Liver (tissue), 9 donors: Measurements from ENCODE around the gene SPEF1. TPM values are rescaled to one million over a fixed set of nuclear protein-coding genes. Genes with fewer than 3 reads are reported as not detected.

Source experiments
- DNase-seq: peaks from one replicate; pipeline ENCODE4 v3.0.0-alpha.2; 2017; ENCODE audit warnings: low spot score
- H3K27ac ChIP-seq, 2 donors: one replicate each; pipeline ENCODE4 v1.7.0; 2013; ENCODE audit warnings: inconsistent platforms in 2 of 2, low read length in 2 of 2, control low read depth in 1 of 2, low read depth in 1 of 2, mild to moderate bottlenecking in 1 of 2
- H3K27me3 ChIP-seq, 4 donors: one replicate each; pipeline versions ENCODE4 v1.6.1 to v1.7.0; 2013; ENCODE audit warnings: low read length in 3 of 4, inconsistent platforms in 1 of 4, mild to moderate bottlenecking in 1 of 4, moderate library complexity in 1 of 4; ENCODE audit not compliant: control insufficient read depth in 4 of 4, insufficient read depth in 4 of 4
- H3K36me3 ChIP-seq, 4 donors: one replicate each; pipeline versions ENCODE4 v1.6.1 to v1.7.0; 2013; ENCODE audit warnings: low read length in 3 of 4, mild to moderate bottlenecking in 3 of 4, low read depth in 1 of 4, moderate library complexity in 1 of 4; ENCODE audit not compliant: control insufficient read depth in 4 of 4, insufficient read depth in 3 of 4
- H3K4me1 ChIP-seq, 4 donors: one replicate each; pipeline versions ENCODE4 v1.6.1 to v1.7.0; 2013; ENCODE audit warnings: low read length in 3 of 4, mild to moderate bottlenecking in 3 of 4, moderate library complexity in 1 of 4; ENCODE audit not compliant: control insufficient read depth in 4 of 4, insufficient read depth in 4 of 4
- H3K4me3 ChIP-seq, 3 donors: one replicate each; pipeline versions ENCODE4 v1.6.1 to v1.7.0; 2013; ENCODE audit warnings: low read length in 3 of 3, control low read depth in 1 of 3, low read depth in 1 of 3, mild to moderate bottlenecking in 1 of 3
- H3K9ac ChIP-seq, 2 donors: one replicate each; pipeline ENCODE4 v1.7.0; 2013; ENCODE audit warnings: low read length in 2 of 2, mild to moderate bottlenecking in 2 of 2, moderate library complexity in 2 of 2, control low read depth in 1 of 2, low read depth in 1 of 2
- H3K9me3 ChIP-seq, 4 donors: one replicate each; pipeline versions ENCODE4 v1.6.1 to v1.7.0; 2013; ENCODE audit warnings: low read length in 3 of 4; ENCODE audit not compliant: control insufficient read depth in 4 of 4
- ATF3 ChIP-seq: IDR thresholded peaks from 2 replicates; pipeline ENCODE4 v1.6.1; 2016; ENCODE audit warnings: antibody characterized with exemption
- EGR1 ChIP-seq, 2 donors: IDR thresholded peaks; 2 replicates each; pipeline ENCODE4 v1.6.1; 2016 to 2018; ENCODE audit warnings: antibody characterized with exemption in 2 of 2, low read depth in 2 of 2
- FOXA1 ChIP-seq: IDR thresholded peaks from 2 replicates; pipeline ENCODE4 v1.6.1; 2016; ENCODE audit warnings: antibody characterized with exemption
- FOXA2 ChIP-seq: IDR thresholded peaks from 2 replicates; pipeline ENCODE4 v1.6.1; 2016; ENCODE audit warnings: antibody characterized with exemption
- GABPA ChIP-seq, 2 donors: IDR thresholded peaks in 1 of 2; conservative IDR thresholded peaks in 1 of 2; 2 replicates each; pipeline ENCODE4 v1.6.1; 2016; ENCODE audit warnings: antibody characterized with exemption in 2 of 2, mild to moderate bottlenecking in 1 of 2, moderate library complexity in 1 of 2
- HNF4A ChIP-seq, 2 donors: conservative IDR thresholded peaks; 2 replicates each; pipeline ENCODE4 v1.6.1; 2016; ENCODE audit warnings: antibody characterized with exemption in 2 of 2, mild to moderate bottlenecking in 2 of 2
- HNF4G ChIP-seq: IDR thresholded peaks from 2 replicates; pipeline ENCODE4 v1.6.1; 2016; ENCODE audit warnings: antibody characterized with exemption
- JUND ChIP-seq, 2 donors: IDR thresholded peaks; 2 replicates each; pipeline ENCODE4 v1.6.1; 2016; ENCODE audit warnings: antibody characterized with exemption in 2 of 2
- NR2F2 ChIP-seq: IDR thresholded peaks from 2 replicates; pipeline ENCODE4 v1.6.1; 2016; ENCODE audit warnings: antibody characterized with exemption
- RAD21 ChIP-seq, 2 donors: IDR thresholded peaks; 2 replicates each; pipeline ENCODE4 v1.6.1; 2016; ENCODE audit warnings: antibody characterized with exemption in 2 of 2, mild to moderate bottlenecking in 2 of 2
- REST ChIP-seq: IDR thresholded peaks from 2 replicates; pipeline ENCODE4 v1.6.1; 2016; ENCODE audit warnings: antibody characterized with exemption, mild to moderate bottlenecking
- RXRA ChIP-seq, 2 donors: IDR thresholded peaks; 2 replicates each; pipeline ENCODE4 v1.6.1; 2017 to 2018; ENCODE audit warnings: antibody characterized with exemption in 2 of 2, mild to moderate bottlenecking in 1 of 2
- SP1 ChIP-seq: IDR thresholded peaks from 2 replicates; pipeline ENCODE4 v1.6.1; 2018; ENCODE audit warnings: antibody characterized with exemption, mild to moderate bottlenecking
- TAF1 ChIP-seq: conservative IDR thresholded peaks from 2 replicates; pipeline ENCODE4 v1.6.1; 2016; ENCODE audit warnings: antibody characterized with exemption, mild to moderate bottlenecking
- WGBS: extraction: QIAGEN DNeasy Blood & Tissue Kit; methylation state at CpG from one replicate; pipeline ENCODE4 v1.1.7; 2013; 5-methylcytosine and 5-hydroxymethylcytosine counted together
- polyA plus RNA-seq, 2 donors: library from polyadenylated mRNA; stranded (reverse) in 1 of 2; unstranded in 1 of 2; fragments of 200-250 nt in 1 of 2; fragments of >200 nt in 1 of 2; fragmentation: Nextera tagmentation in 1 of 2; extraction: Ambion mirVana in 1 of 2; gene quantifications; one replicate each; pipeline versions ENCODE4 v1.2.1 to v1.2.3, GENCODE V29; 2013 to 2015
- total RNA-seq, 2 donors: library from RNA; depleted of rRNA; stranded (reverse); fragments of >200 nt; gene quantifications; one replicate each; pipeline ENCODE4 v1.2.3, GENCODE V29; 2014
- TF ChIP-seq, protein P1 (sequence below): IDR thresholded peaks from 2 replicates; pipeline ENCODE4 v1.6.1; 2016; ENCODE audit warnings: antibody characterized with exemption
- TF ChIP-seq, protein P2 (sequence below): fragments of 150-350 bp; IDR thresholded peaks from 2 replicates; pipeline ENCODE4 v1.5.1; 2017; ENCODE audit warnings: improper control_type of control experiment, low read depth, low read length; ENCODE audit not compliant: missing input control
- donor health status: healthy.
- donor health status: healthy.
- donor health status: healthy.
- donor health status: healthy.
- donor health status: healthy.

Gene SPEF1
- total and polyA plus RNA-seq, 4 donors, result not detected

DNA sequence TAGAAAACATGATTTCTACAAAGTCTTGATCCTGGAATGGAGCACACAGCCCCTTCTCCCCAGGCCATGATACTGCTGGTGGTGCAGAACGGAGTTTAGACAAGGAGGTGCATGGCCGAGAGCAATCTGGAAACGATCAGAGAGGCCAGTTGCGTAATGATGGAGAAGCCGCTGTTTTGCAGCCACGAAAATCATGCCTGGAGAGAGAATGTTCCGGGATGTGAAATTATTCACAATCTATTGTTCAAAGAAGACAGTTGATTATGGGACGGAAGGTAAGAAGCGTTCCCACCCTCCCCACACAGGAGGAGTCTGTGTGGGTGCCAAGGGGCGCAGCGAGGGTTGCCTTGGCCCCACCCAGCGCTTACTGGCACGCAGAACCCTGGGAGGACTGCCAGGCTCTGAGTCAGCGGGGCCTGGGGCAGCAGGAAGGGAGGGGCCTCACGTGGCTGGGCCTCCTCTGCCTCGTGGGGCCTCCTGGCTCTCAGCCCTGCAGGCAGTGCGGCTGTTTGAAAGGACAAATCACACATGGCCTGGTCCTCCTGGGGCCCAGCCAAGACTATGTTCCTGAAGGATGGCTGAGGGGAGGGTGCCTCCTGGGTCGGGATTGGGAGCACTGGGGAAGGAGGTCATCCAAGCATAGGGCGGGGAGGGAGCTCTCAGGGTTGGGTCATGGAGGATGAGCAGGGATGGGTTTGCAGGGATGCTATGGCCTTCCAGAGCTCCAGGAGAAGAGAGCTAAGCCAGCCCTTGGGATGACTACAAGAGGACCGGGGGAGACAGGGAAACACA, 30.4 kb upstream of the SPEF1 start (continued):
- TF ChIP-seq JUND (IDR thresholded peaks at IDR 0.05) (peak; percentile 98 to 100), NR2F2 (peak; percentile 67), RXRA (IDR thresholded peaks at IDR 0.05) (peak; percentile 75 to 85), FOXA2 (peak; percentile 61), TAF1 (peak; percentile 21)

DNA sequence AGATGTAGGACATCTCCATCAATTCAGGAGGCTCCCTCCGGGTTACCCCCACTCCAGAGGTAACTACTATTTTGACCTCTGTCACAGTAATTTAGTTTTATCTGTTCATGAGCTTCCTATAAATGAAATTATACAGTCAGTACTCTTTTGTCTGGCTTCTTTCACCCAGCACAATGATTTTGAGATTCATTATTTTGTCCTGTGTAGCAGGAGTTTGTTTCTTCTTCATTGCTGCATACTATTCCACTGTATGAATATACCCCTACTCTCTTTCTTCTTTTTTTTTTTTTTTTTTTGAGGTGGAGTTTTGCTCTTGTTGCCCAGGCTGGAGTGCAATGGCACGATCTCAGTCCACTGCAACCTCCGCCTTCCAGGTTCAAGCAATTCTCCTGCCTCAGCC, 27.3 kb upstream of the SPEF1 start:
- Histone ChIP-seq H3K9ac (no peak overlapping the region), H3K4me1 (peaks cover 20 to 35% (median 28%) of the 10 kb centered on the region in 4 donors), H3K36me3 (peaks cover 0 to 6% (median 1%) of the 10 kb centered on the region in 4 donors), H3K27me3 (no peaks in the 10 kb centered on the region), H3K9me3 (no peaks in the 10 kb centered on the region), H3K4me3 (no peak overlapping the region), H3K27ac (peak overlapping the region; percentile 88 to 89)
- no peak for DNase-seq
- WGBS, result 85% methylated on average over 3 of the region's 3 CpGs
- TF ChIP-seq, protein P1, sequence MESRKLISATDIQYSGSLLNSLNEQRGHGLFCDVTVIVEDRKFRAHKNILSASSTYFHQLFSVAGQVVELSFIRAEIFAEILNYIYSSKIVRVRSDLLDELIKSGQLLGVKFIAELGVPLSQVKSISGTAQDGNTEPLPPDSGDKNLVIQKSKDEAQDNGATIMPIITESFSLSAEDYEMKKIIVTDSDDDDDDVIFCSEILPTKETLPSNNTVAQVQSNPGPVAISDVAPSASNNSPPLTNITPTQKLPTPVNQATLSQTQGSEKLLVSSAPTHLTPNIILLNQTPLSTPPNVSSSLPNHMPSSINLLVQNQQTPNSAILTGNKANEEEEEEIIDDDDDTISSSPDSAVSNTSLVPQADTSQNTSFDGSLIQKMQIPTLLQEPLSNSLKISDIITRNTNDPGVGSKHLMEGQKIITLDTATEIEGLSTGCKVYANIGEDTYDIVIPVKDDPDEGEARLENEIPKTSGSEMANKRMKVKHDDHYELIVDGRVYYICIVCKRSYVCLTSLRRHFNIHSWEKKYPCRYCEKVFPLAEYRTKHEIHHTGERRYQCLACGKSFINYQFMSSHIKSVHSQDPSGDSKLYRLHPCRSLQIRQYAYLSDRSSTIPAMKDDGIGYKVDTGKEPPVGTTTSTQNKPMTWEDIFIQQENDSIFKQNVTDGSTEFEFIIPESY, result no peak
- TF ChIP-seq GABPA (IDR thresholded peaks at IDR 0.05 in 1 of 2, conservative IDR thresholded peaks at IDR 0.05 in 1 of 2) (no peak), TAF1 (no peak), RXRA (IDR thresholded peaks at IDR 0.05) (no peak), SP1 (no peak), ATF3 (no peak), HNF4G (no peak), REST (no peak), EGR1 (IDR thresholded peaks at IDR 0.05; ENCODE audit: low read depth in 2 of 2) (no peak), FOXA1 (no peak), RAD21 (IDR thresholded peaks at IDR 0.05) (no peak), HNF4A (conservative IDR thresholded peaks at IDR 0.05) (no peak), JUND (IDR thresholded peaks at IDR 0.05) (no peak)
- TF ChIP-seq, protein P2, sequence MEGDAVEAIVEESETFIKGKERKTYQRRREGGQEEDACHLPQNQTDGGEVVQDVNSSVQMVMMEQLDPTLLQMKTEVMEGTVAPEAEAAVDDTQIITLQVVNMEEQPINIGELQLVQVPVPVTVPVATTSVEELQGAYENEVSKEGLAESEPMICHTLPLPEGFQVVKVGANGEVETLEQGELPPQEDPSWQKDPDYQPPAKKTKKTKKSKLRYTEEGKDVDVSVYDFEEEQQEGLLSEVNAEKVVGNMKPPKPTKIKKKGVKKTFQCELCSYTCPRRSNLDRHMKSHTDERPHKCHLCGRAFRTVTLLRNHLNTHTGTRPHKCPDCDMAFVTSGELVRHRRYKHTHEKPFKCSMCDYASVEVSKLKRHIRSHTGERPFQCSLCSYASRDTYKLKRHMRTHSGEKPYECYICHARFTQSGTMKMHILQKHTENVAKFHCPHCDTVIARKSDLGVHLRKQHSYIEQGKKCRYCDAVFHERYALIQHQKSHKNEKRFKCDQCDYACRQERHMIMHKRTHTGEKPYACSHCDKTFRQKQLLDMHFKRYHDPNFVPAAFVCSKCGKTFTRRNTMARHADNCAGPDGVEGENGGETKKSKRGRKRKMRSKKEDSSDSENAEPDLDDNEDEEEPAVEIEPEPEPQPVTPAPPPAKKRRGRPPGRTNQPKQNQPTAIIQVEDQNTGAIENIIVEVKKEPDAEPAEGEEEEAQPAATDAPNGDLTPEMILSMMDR, result no peak
